ENCODE data around the gene RB1.
"Not testable (repeated sequence)": the region's sequence is repeated elsewhere in the genome, so short reads cannot be mapped to it uniquely, and the experiment has no call there.

The RB1 gene

GRCh38 chr13:48346583-48346982, 43.0 kb downstream of the RB1 start:
- peaks cover 9% of the 10 kb centered on the region for H3K9me3 Mint-ChIP-seq
- no peak overlapping the region for H3K4me3 Mint-ChIP-seq
- peaks cover 9% of the 10 kb centered on the region for H3K4me1 Mint-ChIP-seq
- CTCF ChIA-PET, result interaction anchor here (0.9 to 2.1 kb wide), 2 partner anchors 13 to 234 kb away, joined by 3 to 6 read pairs; no protein-coding TSS in a partner anchor
- H3K27me3 Mint-ChIP-seq, result no peaks in the 10 kb centered on the region
- no peak for DNase-seq
- H3K36me3 Mint-ChIP-seq, result peaks cover 61% of the 10 kb centered on the region
- no peak overlapping the region for H3K27ac Mint-ChIP-seq

DNA sequence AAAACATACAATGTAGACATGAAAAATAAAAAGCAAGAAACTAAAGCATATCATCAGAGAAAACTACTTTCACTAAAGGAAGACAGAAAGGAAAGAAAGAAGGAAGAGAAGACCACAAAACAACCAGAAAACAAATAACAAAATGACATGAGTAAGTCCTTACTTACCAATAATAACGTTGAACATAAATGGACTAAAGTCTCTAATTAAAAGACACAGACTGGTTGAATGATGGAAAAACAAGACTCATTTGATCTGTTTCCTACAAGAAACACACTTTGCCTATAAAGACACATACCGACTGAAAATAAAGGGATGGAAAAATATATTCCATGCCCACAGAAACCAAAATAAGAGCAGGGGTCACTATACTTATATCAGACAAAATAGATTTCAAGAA, 46.0 kb downstream of the RB1 start:
- Mint-ChIP-seq H3K27me3 (no peaks in the 10 kb centered on the region), H3K9me3 (peaks cover 34% of the 10 kb centered on the region), H3K4me1 (no peaks in the 10 kb centered on the region), H3K4me3 (no peak overlapping the region), H3K36me3 (peaks cover 76% of the 10 kb centered on the region), H3K27ac (no peak overlapping the region)
- no peak for DNase-seq
- CTCF ChIA-PET, result no interaction called here

DNA sequence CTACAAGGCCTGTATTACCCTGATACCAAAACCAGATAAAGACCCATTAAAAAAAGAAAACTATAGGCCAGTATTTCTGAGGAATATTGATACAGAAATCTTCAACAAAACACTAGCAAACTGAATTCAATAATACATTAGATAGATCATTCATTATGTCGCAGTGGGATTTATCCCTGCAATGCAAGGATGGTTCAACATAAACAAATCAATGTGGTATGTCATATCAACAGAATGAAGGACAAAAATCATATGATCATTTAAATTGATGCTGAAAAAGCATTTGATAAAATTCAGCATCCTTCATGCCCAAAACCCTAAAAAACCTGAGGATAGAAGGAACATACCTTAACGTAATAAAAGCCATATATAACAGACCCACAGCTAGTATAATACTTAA, 50.0 kb downstream of the RB1 start:
- H3K4me1 Mint-ChIP-seq, result no peaks in the 10 kb centered on the region
- peaks cover 46% of the 10 kb centered on the region for H3K9me3 Mint-ChIP-seq
- H3K4me3 Mint-ChIP-seq, result no peak overlapping the region
- H3K27ac Mint-ChIP-seq, result no peak overlapping the region
- CTCF ChIA-PET, result no interaction called here
- H3K36me3 Mint-ChIP-seq, result peaks cover 75% of the 10 kb centered on the region
- DNase-seq, result no peak
- no peaks in the 10 kb centered on the region for H3K27me3 Mint-ChIP-seq

GRCh38 chr13:48355524-48355923, 52.0 kb downstream of the RB1 start:
- DNase-seq, H3K27me3 Mint-ChIP-seq, CTCF ChIA-PET, H3K4me1 Mint-ChIP-seq, H3K4me3 Mint-ChIP-seq, H3K27ac Mint-ChIP-seq: not testable (repeated sequence)
- H3K9me3 Mint-ChIP-seq, result peaks cover 46% of the 10 kb centered on the region
- H3K36me3 Mint-ChIP-seq, result peaks cover 67% of the 10 kb centered on the region

GRCh38 chr13:48356750-48357149, 53.2 kb downstream of the RB1 start:
- DNase-seq, result no peak
- no peaks in the 10 kb centered on the region for H3K4me1 Mint-ChIP-seq
- peaks cover 59% of the 10 kb centered on the region for H3K36me3 Mint-ChIP-seq
- CTCF ChIA-PET, result interaction anchor here (0.7 to 0.9 kb wide), 2 partner anchors 30 to 65 kb away, joined by 3 to 4 read pairs; no protein-coding TSS in a partner anchor
- no peak overlapping the region for H3K27ac Mint-ChIP-seq
- H3K9me3 Mint-ChIP-seq, result peaks cover 37% of the 10 kb centered on the region
- H3K4me3 Mint-ChIP-seq, result no peak overlapping the region
- H3K27me3 Mint-ChIP-seq, result no peaks in the 10 kb centered on the region

GRCh38 chr13:48369988-48370387, 66.4 kb downstream of the RB1 start:
- Mint-ChIP-seq H3K4me3 (no peak overlapping the region), H3K9me3 (peaks cover 4% of the 10 kb centered on the region), H3K27me3 (no peaks in the 10 kb centered on the region), H3K4me1 (no peaks in the 10 kb centered on the region), H3K36me3 (peaks cover 48% of the 10 kb centered on the region), H3K27ac (no peak overlapping the region)
- DNase-seq, result no peak
- CTCF ChIA-PET, result no interaction called here

DNA sequence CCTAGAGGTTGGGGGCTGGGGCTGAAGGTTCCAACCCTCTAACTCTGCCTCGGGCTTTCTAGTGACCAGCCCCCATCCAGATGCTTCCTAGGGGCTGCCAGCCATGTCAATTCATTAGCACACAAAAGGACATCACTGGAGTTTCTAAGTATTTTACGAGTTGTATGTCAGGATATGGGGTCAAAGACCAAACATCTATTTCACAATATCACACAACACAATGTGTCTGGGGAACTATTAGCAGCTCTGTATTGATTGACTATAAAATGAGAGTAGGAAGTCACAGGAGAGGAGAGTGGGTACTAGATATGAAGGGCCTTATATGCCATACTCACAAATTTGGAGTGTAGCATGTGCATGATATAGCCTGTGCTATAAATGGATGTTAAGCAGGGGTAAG, 67.3 kb downstream of the RB1 start:
- Mint-ChIP-seq H3K27ac (no peak overlapping the region), H3K36me3 (peaks cover 46% of the 10 kb centered on the region), H3K4me3 (no peak overlapping the region), H3K9me3 (peaks cover 4% of the 10 kb centered on the region), H3K27me3 (no peaks in the 10 kb centered on the region), H3K4me1 (no peaks in the 10 kb centered on the region)
- no peak for DNase-seq
- CTCF ChIA-PET, result no interaction called here

- Mint-ChIP-seq H3K36me3 (peaks cover 58% of the 10 kb centered on the region), H3K27me3 (no peaks in the 10 kb centered on the region), H3K27ac (no peak overlapping the region), H3K9me3 (peaks cover 4% of the 10 kb centered on the region), H3K4me3 (no peak overlapping the region), H3K4me1 (no peaks in the 10 kb centered on the region)
- DNase-seq, result no peak
- CTCF ChIA-PET, result no interaction called here
Observed at GRCh38 chr13:48377857-48378256, 74.3 kb downstream of the RB1 start.

GRCh38 chr13:48380581-48380980, 77.0 kb downstream of the RB1 start:
- Mint-ChIP-seq H3K27ac (no peak overlapping the region), H3K4me3 (no peak overlapping the region), H3K36me3 (peaks cover 58% of the 10 kb centered on the region), H3K27me3 (no peaks in the 10 kb centered on the region), H3K9me3 (no peaks in the 10 kb centered on the region), H3K4me1 (peaks cover 3% of the 10 kb centered on the region)
- CTCF ChIA-PET, result no interaction called here
- no peak for DNase-seq

GRCh38 chr13:48383384-48383783, 79.8 kb downstream of the RB1 start:
- Mint-ChIP-seq H3K36me3 (peaks cover 63% of the 10 kb centered on the region), H3K27me3 (no peaks in the 10 kb centered on the region), H3K9me3 (no peaks in the 10 kb centered on the region), H3K27ac (no peak overlapping the region), H3K4me3 (no peak overlapping the region), H3K4me1 (peaks cover 7% of the 10 kb centered on the region)
- DNase-seq, result no peak
- CTCF ChIA-PET, result no interaction called here

GRCh38 chr13:48386816-48387215, 83.3 kb downstream of the RB1 start:
- Mint-ChIP-seq H3K27ac (no peak overlapping the region), H3K9me3 (no peaks in the 10 kb centered on the region), H3K36me3 (peaks cover 59% of the 10 kb centered on the region), H3K4me3 (no peak overlapping the region), H3K4me1 (peaks cover 20% of the 10 kb centered on the region), H3K27me3 (no peaks in the 10 kb centered on the region)
- no peak for DNase-seq
- CTCF ChIA-PET, result no interaction called here

DNA sequence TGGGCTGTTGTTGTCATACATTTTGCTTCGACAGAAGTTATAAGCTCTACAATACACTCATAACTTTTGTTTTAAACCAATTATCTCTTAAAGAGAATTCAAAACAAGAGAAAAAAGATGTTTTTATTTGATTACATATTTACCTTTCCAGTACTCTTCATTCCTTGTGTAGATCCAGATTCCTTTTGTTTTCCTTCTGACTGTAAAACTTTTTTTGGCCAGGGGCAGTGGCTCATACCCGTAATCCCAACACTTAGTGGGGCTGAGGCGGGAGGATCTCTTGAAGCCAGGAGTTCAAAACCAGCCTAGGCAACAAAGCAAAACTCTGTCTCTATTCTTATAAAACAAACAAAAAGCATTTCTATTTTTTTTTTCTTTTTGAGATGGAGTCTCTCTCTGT, 87.7 kb downstream of the RB1 start:
- Mint-ChIP-seq H3K9me3 (peaks cover 16% of the 10 kb centered on the region), H3K27ac (no peak overlapping the region), H3K4me3 (no peak overlapping the region), H3K4me1 (peaks cover 17% of the 10 kb centered on the region), H3K27me3 (no peaks in the 10 kb centered on the region), H3K36me3 (peaks cover 71% of the 10 kb centered on the region)
- no peak for DNase-seq
- CTCF ChIA-PET, result no interaction called here

DNA sequence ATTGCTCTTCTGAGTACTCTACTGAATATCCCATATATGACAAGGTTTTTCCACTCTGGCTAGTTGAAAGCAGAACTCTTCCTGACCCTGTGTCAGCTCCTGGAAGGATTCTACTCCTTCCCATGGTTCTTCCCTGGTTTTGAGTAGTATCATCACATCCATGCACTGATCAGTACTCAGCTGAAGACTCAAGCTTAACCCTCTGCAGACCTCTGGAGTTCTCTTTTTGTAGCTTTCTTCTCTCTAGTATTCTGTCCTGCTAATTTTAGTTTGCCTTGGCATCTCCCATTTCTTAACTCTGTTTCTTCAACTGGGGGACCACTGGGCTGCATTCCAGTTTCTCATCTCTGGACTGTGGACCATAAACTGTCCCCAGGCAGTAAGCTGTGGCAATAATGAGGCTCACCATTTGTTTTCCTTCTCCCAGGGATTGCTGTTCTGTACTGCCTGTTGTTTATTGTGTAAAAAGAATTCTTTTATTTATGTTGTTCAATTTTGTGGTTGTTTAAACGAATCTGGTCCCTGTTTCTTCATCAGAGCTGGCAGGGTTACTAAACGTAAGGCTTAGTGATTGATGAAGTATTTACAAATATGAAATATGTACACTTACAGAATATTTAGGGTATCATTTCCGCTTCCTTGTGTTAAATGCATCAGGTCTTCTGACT, 89.6 kb downstream of the RB1 start:
- CTCF ChIA-PET, result no interaction called here
- no peaks in the 10 kb centered on the region for H3K27me3 Mint-ChIP-seq
- H3K27ac Mint-ChIP-seq, result no peak overlapping the region
- DNase-seq, result no peak
- peaks cover 73% of the 10 kb centered on the region for H3K36me3 Mint-ChIP-seq
- H3K4me1 Mint-ChIP-seq, result peaks cover 25% of the 10 kb centered on the region
- H3K9me3 Mint-ChIP-seq, result peaks cover 26% of the 10 kb centered on the region
- no peak overlapping the region for H3K4me3 Mint-ChIP-seq

DNA sequence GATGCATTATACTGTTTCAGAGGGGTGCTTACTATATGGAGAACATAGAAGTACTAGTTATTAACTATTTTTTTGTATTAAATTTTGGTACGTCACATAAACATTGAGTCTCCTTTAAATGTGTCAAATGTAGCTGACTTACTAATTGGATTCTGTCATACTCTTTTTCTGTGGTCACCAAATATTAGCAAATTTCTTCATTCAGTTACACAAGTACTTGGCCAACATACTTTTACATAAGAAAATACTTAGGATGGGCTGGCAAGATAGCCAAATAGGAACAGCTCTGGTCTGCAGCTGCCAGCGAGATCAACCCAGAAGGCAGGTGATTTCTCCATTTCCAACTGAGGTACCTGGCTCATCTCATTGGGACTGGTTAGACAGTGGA, 90.1 kb downstream of the RB1 start:
- DNase-seq, result no peak
- CTCF ChIA-PET, result interaction anchor here (0.6 kb wide), 1 partner anchor 284 kb away, joined by 5 read pairs; no protein-coding TSS in a partner anchor
- H3K27me3 Mint-ChIP-seq, result no peaks in the 10 kb centered on the region
- H3K4me1 Mint-ChIP-seq, result peaks cover 24% of the 10 kb centered on the region
- H3K36me3 Mint-ChIP-seq, result peaks cover 68% of the 10 kb centered on the region
- no peak overlapping the region for H3K27ac Mint-ChIP-seq
- H3K4me3 Mint-ChIP-seq, result no peak overlapping the region
- peaks cover 26% of the 10 kb centered on the region for H3K9me3 Mint-ChIP-seq

DNA sequence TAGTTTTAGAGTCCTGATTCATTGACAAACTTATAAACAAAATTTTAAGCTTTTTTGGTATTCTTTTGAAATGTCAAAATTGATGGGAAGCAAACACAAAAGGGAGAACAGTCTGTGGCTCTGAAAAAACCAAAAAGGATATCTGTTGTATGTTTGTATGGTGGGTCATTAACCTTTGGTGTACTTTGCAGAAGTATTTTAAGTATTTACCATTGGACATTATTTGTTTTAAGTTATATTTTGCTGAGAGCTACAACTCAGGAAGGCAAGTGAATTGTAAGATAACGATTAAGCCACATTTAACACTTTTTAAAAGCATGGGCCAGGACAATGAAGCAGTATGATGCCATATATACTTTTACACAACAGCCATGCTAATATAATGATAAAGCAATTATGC, 94.2 kb downstream of the RB1 start:
- H3K36me3 Mint-ChIP-seq, result peaks cover 55% of the 10 kb centered on the region
- H3K4me1 Mint-ChIP-seq, result peaks cover 45% of the 10 kb centered on the region
- DNase-seq, result no peak
- H3K9me3 Mint-ChIP-seq, result peaks cover 22% of the 10 kb centered on the region
- H3K4me3 Mint-ChIP-seq, result no peak overlapping the region
- no peak overlapping the region for H3K27ac Mint-ChIP-seq
- H3K27me3 Mint-ChIP-seq, result no peaks in the 10 kb centered on the region
- CTCF ChIA-PET, result interaction anchor here (1.0 to 2.2 kb wide), 5 partner anchors 32 to 182 kb away, joined by 3 to 7 read pairs (median 3); partner anchors contain the start of gene RCBTB2

Measured in activated naive CD4-positive, alpha-beta T cell treated with anti-CD3 and anti-CD28 coated beads, Interleukin-2, amount 10 ng/mL, durations not matched to agents 7 days and 5 days (primary cell).